Measurements from ENCODE around the gene BICRA. TPM values are rescaled to one million over a fixed set of nuclear protein-coding genes. Genes with fewer than 3 reads are reported as not detected.

BICRA gene
- total and polyA plus RNA-seq, 9 of the 15 experiments (the other 6 are each of a cell fraction or from before 2014, with no cell fraction given) = 0.01 to 8.8 (median 1.2) TPM

DNA sequence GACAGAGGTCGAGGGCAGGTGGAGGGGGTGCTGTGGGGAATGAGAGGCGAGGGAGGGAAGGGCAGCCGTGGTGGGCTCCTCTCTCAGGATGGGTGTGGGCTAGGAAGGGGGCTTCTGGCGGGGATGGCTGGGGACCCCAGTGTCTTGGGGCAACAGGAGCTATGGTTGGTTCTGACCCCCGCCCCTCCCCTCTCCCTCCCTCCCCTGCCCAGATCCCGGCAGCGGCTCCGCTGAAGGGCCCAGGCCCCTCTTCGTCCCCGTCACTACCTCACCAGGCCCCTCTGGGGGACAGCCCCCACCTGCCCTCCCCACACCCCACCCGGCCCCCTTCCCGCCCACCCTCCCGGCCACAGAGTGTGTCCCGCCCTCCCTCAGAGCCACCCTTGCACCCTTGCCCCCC lies 85.0 kb downstream of the BICRA start (continued):
- no peak for TF ChIP-seq ZNF695 (CRISPR knock-in tag; IDR thresholded peaks at IDR 0.05)

DNA sequence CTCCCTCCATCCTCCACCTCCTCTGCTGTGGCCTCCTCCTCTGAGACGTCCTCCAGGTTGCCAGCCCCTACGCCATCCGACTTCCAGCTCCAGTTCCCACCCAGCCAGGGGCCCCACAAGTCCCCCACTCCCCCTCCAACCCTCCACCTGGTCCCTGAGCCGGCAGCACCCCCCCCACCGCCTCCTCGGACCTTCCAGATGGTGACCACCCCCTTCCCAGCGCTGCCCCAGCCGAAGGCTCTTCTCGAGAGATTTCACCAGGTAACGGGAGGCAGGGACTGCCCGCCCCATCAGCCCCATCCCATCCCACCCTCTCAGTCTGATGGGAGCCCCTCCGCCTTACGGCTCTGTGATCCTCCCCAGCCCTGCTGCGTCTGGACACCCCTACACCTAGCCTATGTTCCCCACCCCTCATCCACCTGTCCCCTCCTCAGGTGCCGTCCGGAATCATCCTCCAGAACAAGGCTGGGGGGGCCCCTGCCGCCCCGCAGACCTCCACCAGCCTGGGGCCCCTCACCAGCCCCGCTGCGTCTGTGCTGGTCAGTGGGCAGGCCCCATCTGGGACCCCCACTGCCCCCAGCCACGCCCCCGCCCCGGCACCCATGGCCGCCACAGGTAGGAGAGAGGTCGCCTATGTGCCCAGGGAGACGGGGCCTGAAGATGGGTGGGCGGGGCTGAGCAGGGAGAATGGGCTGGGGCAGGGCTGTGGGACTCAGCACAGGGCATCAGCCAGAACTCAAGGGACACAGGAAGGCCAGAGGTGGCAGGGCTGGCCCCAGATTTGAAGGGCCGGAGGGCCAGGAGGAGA lies 85.7 kb downstream of the BICRA start:
- in situ Hi-C loops (cut with MboI) (loop anchor here (5.0 kb wide), 1 partner anchor 257 kb away; no protein-coding TSS in a partner anchor), intact Hi-C loops (cut with micrococcal nuclease) (loop anchor here (5.0 to 10.0 kb wide), 3 partner anchors 92 to 400 kb away; partner anchors contain the start of gene NAPA)
- H3K27me3 ChIP-seq (ENCODE audit: control insufficient read depth in 2 of 2, insufficient read depth in 2 of 2, low read length in 2 of 2) = no peaks in the 10 kb centered on the region
- H3K4me3 ChIP-seq = no peak overlapping the region
- no peaks in the 10 kb centered on the region for H4K20me1 ChIP-seq (replicated peaks; ENCODE audit: control insufficient read depth, insufficient read depth, low read length)
- FAIRE-seq (no peak), ATAC-seq (no peak), DNase-seq (ENCODE audit: extremely low read depth in 1 of 4, low spot score in 3 of 4) (no peak)
- BruUV-seq (replicated peaks) = no TSS peak
- peaks cover 13% of the 10 kb centered on the region; the same call in 1 of the 3 replicates for H3K36me3 ChIP-seq (ENCODE audit: control insufficient read depth, insufficient read depth, low read length)
- no peak overlapping the region for H3K27ac ChIP-seq (ENCODE audit: extremely low read depth, low read depth, low read length)
- no peak overlapping the region; a peak in 1 of 4 replicates for H3K9ac ChIP-seq (ENCODE audit: insufficient read depth in 1 of 2, low read depth in 2 of 2, low read length in 2 of 2)
- no peak overlapping the region for H2AFZ ChIP-seq (ENCODE audit: low read depth, low read length)
- no peaks in the 10 kb centered on the region for H3K79me2 ChIP-seq (ENCODE audit: control insufficient read depth, insufficient read depth, low read length)
- H3K4me2 ChIP-seq (ENCODE audit: insufficient read depth, low read length) = no peak overlapping the region
- CTCF ChIA-PET (ENCODE audit: low intra/inter-chr PET ratio) = no interaction called here
- H3K9me3 ChIP-seq (replicated peaks; ENCODE audit: control insufficient read depth, insufficient read depth, low read depth, low read length) = no peaks in the 10 kb centered on the region
- no peaks in the 10 kb centered on the region for H3K9me1 ChIP-seq (ENCODE audit: control insufficient read depth, insufficient read depth, low read length)
- POLR2A ChIA-PET = no interaction called here
- peaks cover 0 to 24% of the 10 kb centered on the region in 2 experiments; a peak in 2 of 5 replicates for H3K4me1 ChIP-seq (replicated peaks in 1 of 2; ENCODE audit: control insufficient read depth in 2 of 2, insufficient read depth in 2 of 2, low read length in 2 of 2)
- 75% methylated on average over 5 of the region's 28 CpGs for WGBS (ENCODE audit: insufficient coverage, low coverage, missing lambda C conversion rate)
- TF ChIP-seq, protein P1, sequence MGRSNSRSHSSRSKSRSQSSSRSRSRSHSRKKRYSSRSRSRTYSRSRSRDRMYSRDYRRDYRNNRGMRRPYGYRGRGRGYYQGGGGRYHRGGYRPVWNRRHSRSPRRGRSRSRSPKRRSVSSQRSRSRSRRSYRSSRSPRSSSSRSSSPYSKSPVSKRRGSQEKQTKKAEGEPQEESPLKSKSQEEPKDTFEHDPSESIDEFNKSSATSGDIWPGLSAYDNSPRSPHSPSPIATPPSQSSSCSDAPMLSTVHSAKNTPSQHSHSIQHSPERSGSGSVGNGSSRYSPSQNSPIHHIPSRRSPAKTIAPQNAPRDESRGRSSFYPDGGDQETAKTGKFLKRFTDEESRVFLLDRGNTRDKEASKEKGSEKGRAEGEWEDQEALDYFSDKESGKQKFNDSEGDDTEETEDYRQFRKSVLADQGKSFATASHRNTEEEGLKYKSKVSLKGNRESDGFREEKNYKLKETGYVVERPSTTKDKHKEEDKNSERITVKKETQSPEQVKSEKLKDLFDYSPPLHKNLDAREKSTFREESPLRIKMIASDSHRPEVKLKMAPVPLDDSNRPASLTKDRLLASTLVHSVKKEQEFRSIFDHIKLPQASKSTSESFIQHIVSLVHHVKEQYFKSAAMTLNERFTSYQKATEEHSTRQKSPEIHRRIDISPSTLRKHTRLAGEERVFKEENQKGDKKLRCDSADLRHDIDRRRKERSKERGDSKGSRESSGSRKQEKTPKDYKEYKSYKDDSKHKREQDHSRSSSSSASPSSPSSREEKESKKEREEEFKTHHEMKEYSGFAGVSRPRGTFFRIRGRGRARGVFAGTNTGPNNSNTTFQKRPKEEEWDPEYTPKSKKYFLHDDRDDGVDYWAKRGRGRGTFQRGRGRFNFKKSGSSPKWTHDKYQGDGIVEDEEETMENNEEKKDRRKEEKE (IDR thresholded peaks at IDR 0.05; ENCODE audit: borderline replicate concordance in 1 of 2, control insufficient read depth in 1 of 2, low read depth in 2 of 2, low read length in 1 of 2) = no peak
- TF ChIP-seq OTX1 (CRISPR knock-in tag; IDR thresholded peaks at IDR 0.05) = no peak
- no peak for TF ChIP-seq ETV5 (CRISPR knock-in tag; IDR thresholded peaks at IDR 0.05; ENCODE audit: low read depth)
- TF ChIP-seq ZNF551 (CRISPR knock-in tag; IDR thresholded peaks at IDR 0.05) = no peak
- no peak for TF ChIP-seq HNRNPUL1 (IDR thresholded peaks at IDR 0.05; ENCODE audit: low read length)
- no peak for TF ChIP-seq HMG20B (CRISPR knock-in tag; IDR thresholded peaks at IDR 0.05)
- TF ChIP-seq, protein P2, sequence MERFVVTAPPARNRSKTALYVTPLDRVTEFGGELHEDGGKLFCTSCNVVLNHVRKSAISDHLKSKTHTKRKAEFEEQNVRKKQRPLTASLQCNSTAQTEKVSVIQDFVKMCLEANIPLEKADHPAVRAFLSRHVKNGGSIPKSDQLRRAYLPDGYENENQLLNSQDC (CRISPR knock-in tag; IDR thresholded peaks at IDR 0.05) = no peak
- TF ChIP-seq FOSL1 (tag; conservative IDR thresholded peaks at IDR 0.05) = no peak
- TF ChIP-seq, protein P3, sequence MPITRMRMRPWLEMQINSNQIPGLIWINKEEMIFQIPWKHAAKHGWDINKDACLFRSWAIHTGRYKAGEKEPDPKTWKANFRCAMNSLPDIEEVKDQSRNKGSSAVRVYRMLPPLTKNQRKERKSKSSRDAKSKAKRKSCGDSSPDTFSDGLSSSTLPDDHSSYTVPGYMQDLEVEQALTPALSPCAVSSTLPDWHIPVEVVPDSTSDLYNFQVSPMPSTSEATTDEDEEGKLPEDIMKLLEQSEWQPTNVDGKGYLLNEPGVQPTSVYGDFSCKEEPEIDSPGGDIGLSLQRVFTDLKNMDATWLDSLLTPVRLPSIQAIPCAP (CRISPR knock-in tag; IDR thresholded peaks at IDR 0.05; ENCODE audit: borderline replicate concordance) = no peak
- no peak for TF ChIP-seq CTBP1 (IDR thresholded peaks at IDR 0.05; ENCODE audit: borderline replicate concordance)
- TF ChIP-seq ZNF717 (CRISPR knock-in tag; IDR thresholded peaks at IDR 0.05) = no peak
- TF ChIP-seq ESRRA (IDR thresholded peaks at IDR 0.05; ENCODE audit: borderline replicate concordance, low read depth) = no peak
- TF ChIP-seq, protein P4, sequence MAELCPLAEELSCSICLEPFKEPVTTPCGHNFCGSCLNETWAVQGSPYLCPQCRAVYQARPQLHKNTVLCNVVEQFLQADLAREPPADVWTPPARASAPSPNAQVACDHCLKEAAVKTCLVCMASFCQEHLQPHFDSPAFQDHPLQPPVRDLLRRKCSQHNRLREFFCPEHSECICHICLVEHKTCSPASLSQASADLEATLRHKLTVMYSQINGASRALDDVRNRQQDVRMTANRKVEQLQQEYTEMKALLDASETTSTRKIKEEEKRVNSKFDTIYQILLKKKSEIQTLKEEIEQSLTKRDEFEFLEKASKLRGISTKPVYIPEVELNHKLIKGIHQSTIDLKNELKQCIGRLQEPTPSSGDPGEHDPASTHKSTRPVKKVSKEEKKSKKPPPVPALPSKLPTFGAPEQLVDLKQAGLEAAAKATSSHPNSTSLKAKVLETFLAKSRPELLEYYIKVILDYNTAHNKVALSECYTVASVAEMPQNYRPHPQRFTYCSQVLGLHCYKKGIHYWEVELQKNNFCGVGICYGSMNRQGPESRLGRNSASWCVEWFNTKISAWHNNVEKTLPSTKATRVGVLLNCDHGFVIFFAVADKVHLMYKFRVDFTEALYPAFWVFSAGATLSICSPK (IDR thresholded peaks at IDR 0.05; ENCODE audit: borderline replicate concordance) = no peak

Measured in K562 (cell line).